HEK293 (cell line): ENCODE measurements around the gene PADI2.

Source experiments
- CTCF ChIP-seq: fragments of 450-650 bp; formaldehyde crosslinking; IDR thresholded peaks from 2 replicates; pipeline ENCODE4 v1.5.1; 2016; ENCODE audit warnings: missing biosample characterization, missing genetic modification characterization
- ELK4 ChIP-seq: IDR thresholded peaks from 2 replicates; pipeline ENCODE4 v1.6.1; 2011; ENCODE audit warnings: mild to moderate bottlenecking, low read depth, low read length, borderline replicate concordance
- PRDM6 ChIP-seq: fragments of 450-650 bp; formaldehyde crosslinking; IDR thresholded peaks from 2 replicates; pipeline ENCODE4 v1.5.1; 2017; ENCODE audit warnings: missing biosample characterization, missing genetic modification characterization
- ZBTB8A ChIP-seq: fragments of 450-650 bp; formaldehyde crosslinking; IDR thresholded peaks from 2 replicates; pipeline ENCODE4 v1.5.1; 2016; ENCODE audit warnings: missing biosample characterization, missing genetic modification characterization
- ZNF133 ChIP-seq: fragments of 450-650 bp; formaldehyde crosslinking; IDR thresholded peaks from 2 replicates; pipeline ENCODE4 v1.5.1; 2016; ENCODE audit warnings: missing biosample characterization, missing genetic modification characterization
- ZNF211 ChIP-seq: fragments of 450-650 bp; formaldehyde crosslinking; IDR thresholded peaks from 2 replicates; pipeline ENCODE4 v1.5.1; 2016; ENCODE audit warnings: low read depth, missing biosample characterization, missing genetic modification characterization
- ZNF239 ChIP-seq: fragments of 450-650 bp; formaldehyde crosslinking; IDR thresholded peaks from 2 replicates; pipeline ENCODE4 v1.5.1; 2016; ENCODE audit warnings: missing biosample characterization, missing genetic modification characterization
- ZNF350 ChIP-seq: fragments of 450-650 bp; formaldehyde crosslinking; IDR thresholded peaks from 2 replicates; pipeline ENCODE4 v1.5.0; 2017; ENCODE audit warnings: missing biosample characterization, mild to moderate bottlenecking, missing genetic modification characterization
- ZSCAN23 ChIP-seq: fragments of 450-650 bp; formaldehyde crosslinking; IDR thresholded peaks from 2 replicates; pipeline ENCODE4 v1.5.1; 2016; ENCODE audit warnings: missing biosample characterization, missing genetic modification characterization

GRCh38 chr1:17023573-17023972, 95.7 kb downstream of the PADI2 start:
- TF ChIP-seq CTCF (tag by site-specific recombination) (no peak), ZNF133 (tag by site-specific recombination) (no peak), ZBTB8A (tag by site-specific recombination) (no peak), ZSCAN23 (no peak), ZNF239 (tag by site-specific recombination) (no peak), PRDM6 (no peak), ZNF211 (tag by site-specific recombination) (no peak), ZNF350 (no peak), ELK4 (no peak)
